Stimulated activated CD4-positive, alpha-beta T cell treated with anti-CD3 and anti-CD28 coated beads, Interleukin-15, amount 100 ng/mL, for 24 hours (primary cell): Measurements from ENCODE around the gene SMIM3.
"Not testable (repeated sequence)": the region's sequence is repeated elsewhere in the genome, so short reads cannot be mapped to it uniquely, and the experiment has no call there.

Experiments
- DNase-seq: peaks from one replicate; pipeline ENCODE4 v3.0.0-alpha.2; 2020

The SMIM3 gene

GRCh38 chr5:150801117-150801927 is 22.8 kb downstream of the SMIM3 start:
- no peak for DNase-seq

DNA sequence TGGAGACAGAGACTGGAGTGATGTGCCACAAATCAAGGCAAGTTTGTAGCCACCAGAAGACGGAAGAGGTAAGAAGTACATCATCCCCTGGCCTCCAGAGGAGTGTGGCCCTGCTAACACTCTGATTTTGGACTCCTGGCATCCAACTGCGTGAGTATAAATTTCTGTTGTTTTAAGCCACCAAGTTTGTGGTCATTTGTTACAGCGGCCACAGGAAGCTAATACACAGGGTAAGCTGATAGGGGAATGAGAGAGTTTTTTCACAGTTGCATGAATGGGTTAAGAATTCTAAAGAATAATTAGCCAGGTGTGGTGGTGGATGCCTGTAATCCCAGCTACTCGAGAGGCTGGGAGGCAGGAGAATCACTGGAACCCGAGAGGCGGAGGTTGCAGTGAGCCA is 25.8 kb downstream of the SMIM3 start:
- DNase-seq, result no peak

DNA sequence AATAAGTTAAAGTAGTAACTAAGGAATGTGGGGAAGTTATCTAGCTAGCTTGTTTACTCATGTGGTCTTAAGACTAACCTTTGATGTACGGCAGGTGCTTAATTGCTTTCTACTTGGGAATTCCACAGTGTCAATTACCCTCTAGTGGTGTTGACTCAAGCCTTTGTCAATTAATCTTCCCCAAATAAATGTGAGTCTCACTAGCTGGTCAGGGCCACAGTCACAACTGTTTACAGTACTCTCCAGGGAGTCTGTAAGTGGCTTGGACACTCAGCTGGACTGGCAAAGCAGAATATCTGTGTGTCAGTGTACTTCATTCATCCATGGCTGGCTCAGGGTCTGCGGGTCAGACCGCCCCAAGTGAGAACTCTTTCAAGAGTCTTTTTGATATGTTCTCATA is 30.8 kb downstream of the SMIM3 start:
- DNase-seq, result no peak

GRCh38 chr5:150815010-150815409 is 36.5 kb downstream of the SMIM3 start:
- no peak for DNase-seq

GRCh38 chr5:150816946-150817345 is 38.4 kb downstream of the SMIM3 start:
- no peak for DNase-seq

- no peak for DNase-seq
These were observed 51.2 kb downstream of the SMIM3 start for GRCh38 chr5:150829744-150830143.

GRCh38 chr5:150831821-150832220 is 53.3 kb downstream of the SMIM3 start:
- DNase-seq, result not testable (repeated sequence)

- DNase-seq, result no peak
These were observed 57.5 kb downstream of the SMIM3 start for GRCh38 chr5:150836064-150836463.

- DNase-seq, result no peak
These were observed 58.1 kb downstream of the SMIM3 start for GRCh38 chr5:150836703-150837102.

- DNase-seq, result not testable (repeated sequence)
These were observed 66.8 kb downstream of the SMIM3 start for GRCh38 chr5:150845185-150845859.

DNA sequence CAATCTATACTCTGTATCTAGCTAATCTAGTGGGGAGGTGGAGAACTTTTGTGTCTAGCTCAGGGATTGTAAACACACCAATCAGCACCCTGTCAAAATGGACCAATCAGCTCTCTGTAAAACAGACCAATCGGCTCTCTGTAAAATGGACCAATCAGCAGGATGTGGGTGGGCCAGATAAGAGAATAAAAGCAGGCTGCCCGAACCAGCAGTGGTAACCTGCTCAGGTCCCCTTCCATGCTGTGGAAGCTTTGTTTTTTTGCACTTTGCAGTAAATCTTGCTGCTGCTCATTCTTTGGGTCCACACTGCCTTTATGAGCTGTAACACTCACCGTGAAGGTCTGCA is 67.7 kb downstream of the SMIM3 start, which contains the start of gene IRGM:
Gene IRGM, plus strand, starts transcription at position 214 of the 346 bp plus-strand sequence. CDS start 1,603 bp downstream, outside the sequence.
- DNase-seq, result not testable (repeated sequence)
